Measurements from ENCODE around the gene ZNF19.

ZNF19 gene

GRCh38 chr16:71443714-71444113, 45.4 kb downstream of the ZNF19 start:
- H3K4me3 ChIP-seq (ENCODE audit: low read length), result no peak overlapping the region
- DNase-seq, result no peak
- no peaks in the 10 kb centered on the region for H3K79me2 ChIP-seq (ENCODE audit: low read length)
- no peak overlapping the region for H2AFZ ChIP-seq (ENCODE audit: low read length)
- H3K4me1 ChIP-seq (ENCODE audit: low read length), result no peaks in the 10 kb centered on the region
- no peak overlapping the region for H3K4me2 ChIP-seq (ENCODE audit: low read depth, low read length)
- H3K27ac ChIP-seq (ENCODE audit: low read length), result no peak overlapping the region
- TF ChIP-seq EZH2phosphoT487 (IDR thresholded peaks at IDR 0.05; ENCODE audit: low read length) (no peak), EZH2 (optimal IDR thresholded peaks at IDR 0.05; ENCODE audit: low read depth, low read length) (no peak), CTCF (IDR thresholded peaks at IDR 0.05; ENCODE audit: low read length) (no peak)
- H4K20me1 ChIP-seq (ENCODE audit: insufficient read depth, low read length), result no peaks in the 10 kb centered on the region
- no peak overlapping the region for H3K9ac ChIP-seq (ENCODE audit: low read length)
- H3K27me3 ChIP-seq (replicated peaks; ENCODE audit: insufficient read depth, low read length), result peaks cover 15% of the 10 kb centered on the region; the same call in 1 of the 2 replicates
- no peaks in the 10 kb centered on the region for H3F3A ChIP-seq (ENCODE audit: insufficient read depth, low read length)
- H3K36me3 ChIP-seq (replicated peaks; ENCODE audit: insufficient read depth, low read length), result peaks cover 7% of the 10 kb centered on the region
- no peaks in the 10 kb centered on the region for H3K9me3 ChIP-seq (replicated peaks; ENCODE audit: insufficient read depth, low read length)
- H3K9me2 ChIP-seq (replicated peaks; ENCODE audit: insufficient read depth, low read length), result no peaks in the 10 kb centered on the region

- Histone ChIP-seq H3K4me3 (ENCODE audit: low read length) (no peak within 1 kb of the TSS), H3K27me3 (replicated peaks; ENCODE audit: insufficient read depth, low read length) (peaks cover 22% of the 10 kb centered on the region), H3K4me2 (ENCODE audit: low read depth, low read length) (no peak within 1 kb of the TSS), H3K9me2 (replicated peaks; ENCODE audit: insufficient read depth, low read length) (no peaks in the 10 kb centered on the region), H3K27ac (ENCODE audit: low read length) (no peak within 1 kb of the TSS), H3K79me2 (ENCODE audit: low read length) (no peaks in the 10 kb centered on the region), H4K20me1 (ENCODE audit: insufficient read depth, low read length) (no peaks in the 10 kb centered on the region), H3K9me3 (replicated peaks; ENCODE audit: insufficient read depth, low read length) (no peaks in the 10 kb centered on the region), H3F3A (ENCODE audit: insufficient read depth, low read length) (no peaks in the 10 kb centered on the region), H3K36me3 (replicated peaks; ENCODE audit: insufficient read depth, low read length) (no peaks in the 10 kb centered on the region), H3K9ac (ENCODE audit: low read length) (no peak within 1 kb of the TSS), H2AFZ (ENCODE audit: low read length) (no peak within 1 kb of the TSS), H3K4me1 (ENCODE audit: low read length) (no peaks in the 10 kb centered on the region)
- TF ChIP-seq EZH2 (optimal IDR thresholded peaks at IDR 0.05; ENCODE audit: low read depth, low read length), result no peak
- no peak for TF ChIP-seq CTCF (IDR thresholded peaks at IDR 0.05; ENCODE audit: low read length)
- TF ChIP-seq EZH2phosphoT487 (IDR thresholded peaks at IDR 0.05; ENCODE audit: low read length), result no peak
- no peak for DNase-seq
Observed at GRCh38 chr16:71442051-71442440, 47.1 kb downstream of the ZNF19 start, which contains the start of gene TLE7. TSS of gene TLE7 (minus strand) at chr16:71442054. CDS start at chr16:71433324, 8,730 bp downstream.

GRCh38 chr16:71441348-71442050, 47.6 kb downstream of the ZNF19 start:
- Histone ChIP-seq H2AFZ (ENCODE audit: low read length) (no peak overlapping the region), H3K27ac (ENCODE audit: low read length) (no peak overlapping the region), H3K9me2 (replicated peaks; ENCODE audit: insufficient read depth, low read length) (no peaks in the 10 kb centered on the region), H3K9me3 (replicated peaks; ENCODE audit: insufficient read depth, low read length) (no peaks in the 10 kb centered on the region), H3K36me3 (replicated peaks; ENCODE audit: insufficient read depth, low read length) (no peaks in the 10 kb centered on the region), H4K20me1 (ENCODE audit: insufficient read depth, low read length) (no peaks in the 10 kb centered on the region), H3K9ac (ENCODE audit: low read length) (no peak overlapping the region), H3K4me3 (ENCODE audit: low read length) (no peak overlapping the region), H3F3A (ENCODE audit: insufficient read depth, low read length) (no peaks in the 10 kb centered on the region), H3K4me1 (ENCODE audit: low read length) (no peaks in the 10 kb centered on the region), H3K4me2 (ENCODE audit: low read depth, low read length) (no peak overlapping the region), H3K79me2 (ENCODE audit: low read length) (no peaks in the 10 kb centered on the region), H3K27me3 (replicated peaks; ENCODE audit: insufficient read depth, low read length) (peaks cover 22% of the 10 kb centered on the region)
- TF ChIP-seq EZH2phosphoT487 (IDR thresholded peaks at IDR 0.05; ENCODE audit: low read length) (no peak), EZH2 (optimal IDR thresholded peaks at IDR 0.05; ENCODE audit: low read depth, low read length) (no peak), CTCF (IDR thresholded peaks at IDR 0.05; ENCODE audit: low read length) (no peak)
- no peak for DNase-seq
